Activated CD4-positive, alpha-beta T cell treated with anti-CD3 and anti-CD28 coated beads, Interleukin-2, amount 50 U/mL, for 48 hours (primary cell): ENCODE data around the gene KIF5B.
"Not testable (repeated sequence)": the region's sequence is repeated elsewhere in the genome, so short reads cannot be mapped to it uniquely, and the experiment has no call there.

ENCODE experiments used
- DNase-seq, 2 experiments: peaks; one replicate each; pipeline ENCODE4 v3.0.0-alpha.2; 2020

The KIF5B gene

DNA sequence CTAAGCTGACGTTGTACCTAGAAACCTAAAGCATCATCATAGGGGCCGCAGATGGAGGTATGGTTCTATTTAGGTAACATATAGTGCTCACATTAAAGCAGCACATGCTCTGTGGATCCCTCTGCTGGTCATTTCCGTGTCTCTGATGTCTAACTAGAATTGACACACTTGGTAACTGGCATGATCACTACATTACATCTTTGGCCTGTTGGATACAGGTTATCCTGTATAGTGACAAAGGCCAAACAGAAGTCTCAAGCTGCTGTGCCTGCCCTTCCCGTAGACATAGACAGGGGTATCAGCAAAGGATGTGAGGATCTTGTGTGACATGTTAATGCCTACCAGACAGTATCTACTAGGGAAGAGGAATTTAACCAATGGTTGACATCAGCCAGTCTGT, 51.2 kb downstream of the KIF5B start:
- peak; percentile 16 to 32 for DNase-seq

DNA sequence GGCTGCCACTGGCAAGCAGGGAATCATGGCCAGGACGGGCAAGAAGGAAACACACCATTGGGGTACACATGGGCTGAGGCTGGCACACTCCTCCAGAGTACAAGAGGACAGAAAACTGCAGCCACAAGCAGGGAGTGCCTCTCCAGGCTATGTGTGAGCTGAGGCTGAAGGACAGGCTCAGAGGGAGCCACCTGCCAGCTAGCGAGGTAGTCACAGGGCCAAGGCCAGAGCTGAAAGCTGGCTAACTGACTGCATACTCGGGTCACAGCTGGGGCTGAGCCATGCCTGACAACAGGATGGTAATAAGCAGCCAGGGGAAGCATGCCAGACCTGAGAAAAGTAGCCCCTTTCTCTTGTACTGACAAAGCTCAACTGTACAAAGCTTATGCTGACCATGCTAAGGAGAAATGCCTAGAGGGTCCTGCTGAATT, 52.0 kb downstream of the KIF5B start:
- no peak for DNase-seq

DNA sequence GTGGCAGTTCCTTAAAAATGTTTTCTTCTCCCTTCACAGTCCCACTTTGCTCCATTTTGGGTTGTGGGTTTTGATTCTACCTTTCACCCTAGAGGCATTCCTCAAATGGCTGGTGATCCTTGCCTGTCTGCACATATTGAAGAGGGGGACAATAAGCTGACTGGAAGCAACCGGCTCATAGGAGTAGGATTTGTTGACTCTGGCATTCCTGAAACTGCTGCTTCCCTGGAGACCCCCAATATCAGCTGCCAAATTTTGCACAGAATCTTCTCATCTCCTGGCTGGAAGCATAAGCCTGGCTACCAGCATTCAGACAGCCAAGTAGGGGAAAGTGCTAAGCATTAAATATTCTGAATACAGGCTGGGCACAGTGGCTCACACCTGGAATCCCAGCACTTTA, 53.7 kb downstream of the KIF5B start:
- DNase-seq: no peak

DNA sequence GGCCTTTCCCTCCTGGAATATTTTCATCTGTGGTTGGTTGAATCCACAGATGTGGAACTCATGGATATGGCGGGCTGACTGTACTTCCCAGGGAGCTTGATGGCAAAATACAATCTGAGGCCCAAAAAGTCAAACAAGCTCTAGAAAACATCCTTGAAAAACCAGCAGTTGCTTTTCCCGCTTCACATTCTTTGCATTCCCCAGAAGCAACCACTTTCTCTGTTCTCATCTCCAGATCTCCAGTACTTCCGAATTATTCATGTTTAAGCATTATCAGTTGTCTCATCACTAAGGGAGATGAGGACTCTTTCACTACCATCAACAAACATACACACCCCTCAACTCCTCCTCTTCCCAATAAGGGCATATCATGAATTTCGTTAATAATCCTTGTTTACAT, 55.3 kb downstream of the KIF5B start:
- DNase-seq: no peak

DNA sequence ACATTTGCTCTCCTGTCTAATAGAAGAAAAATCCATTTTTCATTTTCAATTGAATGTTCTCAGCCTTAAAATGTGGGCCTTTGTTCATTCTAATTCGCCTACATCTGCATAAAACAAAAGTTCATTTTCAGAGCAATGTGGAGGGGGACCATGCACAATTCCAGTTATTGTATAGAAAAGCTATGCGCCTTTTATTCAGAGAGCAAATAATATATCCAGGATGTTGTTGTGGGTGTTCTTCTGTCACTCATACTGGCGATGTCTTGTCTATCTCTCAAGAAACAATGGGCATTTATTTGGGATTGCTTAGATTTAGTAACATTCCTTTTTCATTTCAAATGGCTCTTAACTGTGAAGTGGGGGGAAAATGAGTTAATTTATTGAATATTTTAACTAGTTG, 56.4 kb downstream of the KIF5B start:
- DNase-seq: no peak

DNA sequence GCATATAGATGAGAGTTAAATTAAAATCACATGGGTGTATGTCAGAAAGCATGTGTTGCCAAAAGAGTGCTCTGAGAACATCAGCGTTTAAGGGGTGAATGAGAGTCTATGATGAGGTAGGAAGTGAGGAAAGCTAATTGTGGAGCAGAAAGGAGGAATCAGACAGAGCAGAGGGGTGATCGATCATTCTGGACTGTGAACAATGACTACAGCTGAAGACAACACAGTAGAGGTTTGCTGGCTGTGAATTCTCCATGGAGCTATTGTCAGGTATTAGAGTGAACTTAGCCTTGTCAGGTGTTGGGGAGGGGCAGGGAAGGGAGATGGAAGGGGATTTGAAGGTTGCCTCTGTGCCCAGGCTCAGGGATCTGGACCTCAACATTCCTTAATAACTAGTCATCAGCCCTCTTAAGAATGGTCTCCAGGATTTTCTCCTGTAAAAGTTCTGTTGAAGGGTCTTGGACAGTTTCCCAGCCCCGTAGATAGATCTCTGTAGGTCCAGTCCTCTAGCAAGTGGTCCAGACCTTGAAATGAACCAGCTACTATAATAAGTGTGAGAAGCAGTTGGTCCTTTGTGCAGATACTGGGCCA, 57.1 kb downstream of the KIF5B start:
- DNase-seq: no peak

DNA sequence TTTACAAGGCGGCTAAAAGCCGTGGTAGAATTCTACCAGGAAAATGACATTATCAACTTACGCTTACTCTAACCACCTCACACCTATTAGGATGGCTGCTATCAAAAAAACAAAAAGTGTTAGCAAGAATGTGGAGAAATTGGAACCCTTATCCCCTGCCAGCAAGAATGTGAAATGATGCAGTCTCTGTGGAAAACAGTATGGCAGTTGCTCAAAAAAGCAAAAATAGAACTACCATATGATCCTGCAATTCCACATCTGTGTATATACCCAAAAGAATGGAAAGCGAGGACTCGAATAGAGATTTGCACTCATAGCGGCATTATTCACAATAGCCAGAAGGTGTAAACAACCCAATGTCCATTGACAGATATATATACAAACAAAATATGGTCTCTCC, 61.3 kb downstream of the KIF5B start:
- DNase-seq: no peak

DNA sequence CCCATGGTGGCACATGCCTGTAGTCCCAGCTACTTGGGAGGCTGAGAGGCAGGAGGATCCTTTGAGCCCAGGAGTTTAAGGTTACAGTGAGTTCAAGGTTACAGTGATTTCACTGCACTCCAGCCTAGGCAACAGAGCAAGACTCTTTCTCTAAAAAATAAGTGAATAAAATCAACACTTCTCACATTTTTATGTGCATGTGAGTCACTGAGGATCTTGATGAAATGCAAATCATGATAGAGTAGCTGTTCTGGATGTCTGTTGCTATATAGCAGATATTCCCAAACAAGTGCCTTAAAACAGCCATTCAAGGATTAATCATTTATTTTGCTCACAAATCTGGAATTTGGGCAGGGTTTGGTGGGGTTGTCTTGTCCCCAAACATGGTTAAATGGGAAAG, 65.3 kb downstream of the KIF5B start:
- no peak for DNase-seq

DNA sequence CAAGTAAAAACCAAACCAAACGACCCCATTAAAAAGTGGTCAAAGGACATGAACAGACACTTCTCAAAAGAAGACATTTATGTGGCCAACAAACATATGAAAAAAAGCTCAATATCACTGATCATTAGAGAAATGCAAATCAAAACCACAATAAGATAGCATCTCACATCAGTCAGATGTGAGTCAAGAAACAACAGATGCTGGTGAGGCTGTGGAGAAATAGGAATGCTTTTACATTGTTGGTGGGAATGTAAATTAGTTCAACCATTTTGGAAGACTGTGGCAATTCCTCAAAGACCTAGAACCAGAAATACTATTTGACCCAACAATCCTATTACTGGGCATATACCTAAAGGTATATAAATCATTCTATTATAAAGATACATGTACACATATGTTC, 68.4 kb downstream of the KIF5B start:
- not testable (repeated sequence) for DNase-seq

DNA sequence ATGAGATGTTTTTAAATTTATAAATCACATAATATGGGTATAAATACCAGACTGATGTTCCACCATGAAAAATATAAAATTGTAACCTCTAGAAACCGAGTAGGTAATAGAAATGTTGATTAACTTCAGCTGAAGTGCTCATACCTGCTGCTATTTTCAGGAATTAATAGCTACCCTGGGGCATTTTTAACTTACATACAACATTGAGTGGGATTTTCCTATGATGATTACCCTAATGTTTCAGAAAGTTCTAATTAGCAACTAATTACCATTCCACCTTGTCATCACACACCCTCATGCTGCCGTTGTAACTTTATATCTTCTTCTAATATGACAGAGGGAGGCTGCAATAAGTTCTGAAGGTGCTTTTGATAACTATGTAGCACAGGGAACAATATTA, 74.1 kb downstream of the KIF5B start:
- no peak for DNase-seq

DNA sequence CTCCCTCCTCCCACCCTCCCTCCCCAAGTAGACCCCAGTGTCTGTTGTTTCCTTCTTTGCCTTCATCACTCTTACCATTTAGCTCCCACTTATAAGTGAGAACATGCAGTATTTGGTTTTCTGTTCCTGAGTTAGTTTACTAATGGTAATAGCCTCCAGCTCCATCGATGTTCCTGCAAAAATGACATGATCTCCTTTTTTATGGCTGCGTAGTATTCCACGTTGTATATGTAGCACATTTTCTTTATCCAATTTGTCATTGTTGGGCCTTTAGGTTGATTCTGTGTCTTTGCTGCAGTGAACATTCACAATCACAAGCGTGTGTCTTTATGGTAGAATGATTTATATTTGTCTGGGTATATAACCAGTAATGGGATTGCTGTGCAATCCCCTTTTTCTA, 75.8 kb downstream of the KIF5B start:
- no peak for DNase-seq

DNA sequence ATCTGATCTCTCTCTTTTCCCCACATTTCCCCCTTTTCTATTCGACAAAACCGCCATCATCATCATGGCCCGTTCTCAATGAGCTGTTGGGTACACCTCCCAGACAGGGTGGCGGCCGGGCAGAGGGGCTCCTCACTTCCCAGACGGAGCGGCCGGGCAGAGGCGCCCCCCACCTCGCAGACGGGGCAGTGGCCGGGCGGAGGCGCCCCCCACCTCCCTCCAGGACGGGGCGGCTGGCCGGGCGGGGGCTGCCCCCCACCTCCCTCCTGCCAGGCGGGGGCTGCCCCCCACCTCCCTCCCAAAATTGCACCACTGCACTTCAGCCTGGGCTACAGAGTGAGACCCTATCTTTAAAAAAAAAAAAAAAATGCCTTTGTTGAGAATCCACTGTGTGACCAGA, 77.2 kb downstream of the KIF5B start:
- not testable (repeated sequence) for DNase-seq

DNA sequence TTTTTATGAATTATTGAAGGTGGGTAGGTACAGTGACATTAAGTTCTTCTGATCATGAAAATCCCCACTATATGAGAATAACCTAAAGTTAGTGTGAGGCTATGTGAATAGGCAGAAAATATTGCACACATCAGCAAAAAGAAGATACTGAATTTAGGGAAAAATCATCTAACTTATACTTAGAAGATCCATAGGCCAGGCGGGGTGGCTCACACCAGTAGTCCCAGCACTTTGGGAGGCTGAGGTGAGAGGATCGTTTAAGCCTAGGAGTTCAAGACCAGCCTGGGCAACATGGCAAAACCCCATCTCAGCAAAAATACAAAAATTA, 78.1 kb downstream of the KIF5B start:
- no peak for DNase-seq

DNA sequence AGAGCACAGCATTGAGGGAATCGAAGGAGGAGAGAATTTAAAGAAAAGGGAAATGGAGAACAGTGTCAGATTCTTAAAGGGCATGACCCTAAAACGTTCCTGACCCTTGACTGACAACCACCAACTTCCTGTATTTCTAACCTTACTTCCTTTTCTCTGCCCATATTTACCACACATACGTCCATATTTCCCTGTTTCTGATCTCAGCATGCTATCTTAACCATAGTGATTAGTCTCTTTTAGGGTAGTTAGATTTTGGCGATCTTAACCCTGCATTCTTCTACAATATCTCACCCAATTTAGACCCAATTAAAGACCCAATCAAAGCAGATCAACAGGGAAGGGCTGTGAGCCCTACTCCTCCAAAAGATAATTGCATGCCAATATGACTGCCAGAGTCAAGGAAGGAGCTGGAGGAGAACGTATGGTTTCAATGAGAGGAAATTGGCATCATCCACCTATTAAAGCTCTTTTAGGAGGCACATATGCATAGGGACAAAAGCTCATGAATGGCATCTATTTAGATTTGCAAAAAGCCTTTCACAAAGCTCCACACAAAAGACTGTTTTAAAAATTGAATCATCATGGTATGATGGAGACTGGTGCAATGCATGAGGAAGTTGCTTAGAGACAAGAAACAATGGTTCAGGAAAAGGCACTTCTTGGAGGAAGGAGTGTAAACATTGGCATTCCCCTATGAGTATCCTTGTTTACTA, 78.6 kb downstream of the KIF5B start:
- DNase-seq: no peak

DNA sequence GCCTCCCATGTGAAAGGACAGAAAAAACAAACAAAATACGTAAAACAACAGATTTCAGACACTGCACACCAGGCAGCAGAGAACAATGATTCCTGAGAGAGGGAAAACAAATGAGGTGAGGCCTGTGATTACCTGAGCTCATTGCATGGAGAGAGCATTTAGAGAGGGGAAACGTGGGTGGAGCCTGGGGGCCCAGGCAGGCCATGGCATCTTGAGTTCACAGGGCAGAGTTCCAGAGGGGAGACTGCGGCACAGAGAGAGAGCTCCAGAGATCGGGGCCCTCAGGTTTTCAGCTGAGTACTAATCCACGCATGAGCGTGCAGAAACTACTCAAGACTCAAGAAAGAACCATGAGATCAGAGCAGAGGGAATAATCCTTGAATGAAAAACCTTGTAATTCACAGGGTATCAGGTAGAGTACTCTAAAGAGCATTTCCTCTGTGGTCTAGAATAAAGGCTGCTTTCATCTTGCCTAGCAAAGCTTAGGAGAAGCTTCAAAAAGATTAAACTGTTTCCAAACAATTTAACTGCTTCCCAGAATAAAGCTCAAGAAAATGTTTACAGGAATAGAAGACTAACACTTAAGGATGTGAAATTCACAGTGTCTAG, 81.0 kb downstream of the KIF5B start:
- no peak for DNase-seq

DNA sequence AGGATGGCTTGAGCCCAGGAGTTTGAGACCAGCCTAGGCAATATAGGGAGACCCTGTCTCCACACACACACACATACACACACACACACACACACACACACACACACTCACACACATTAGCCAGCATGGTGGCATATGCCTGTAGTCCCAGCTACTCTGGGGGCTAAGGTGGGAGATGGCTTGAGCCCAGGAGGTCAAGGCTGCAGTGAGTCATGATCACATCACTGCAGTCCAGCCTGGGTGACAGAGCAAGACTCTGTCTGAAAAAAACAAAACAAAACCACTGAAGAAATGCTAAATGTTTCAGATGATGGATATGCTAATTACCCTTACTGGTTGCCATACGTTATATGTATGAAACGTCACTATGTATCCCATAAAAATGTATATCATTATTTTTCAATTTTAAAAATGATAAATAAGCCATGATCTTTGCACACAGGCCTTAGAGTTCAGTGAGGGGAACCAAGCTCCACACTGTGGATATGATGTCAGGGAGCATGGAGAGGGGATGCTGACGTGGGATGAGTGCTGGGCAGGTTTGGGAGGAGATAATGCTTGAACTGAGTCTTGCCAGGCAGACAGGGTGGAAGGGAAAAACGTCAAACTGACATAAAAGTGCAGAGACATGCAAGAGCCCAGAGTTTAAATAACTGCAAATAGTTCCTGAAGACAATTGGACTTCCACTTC, 81.6 kb downstream of the KIF5B start:
- no peak for DNase-seq

DNA sequence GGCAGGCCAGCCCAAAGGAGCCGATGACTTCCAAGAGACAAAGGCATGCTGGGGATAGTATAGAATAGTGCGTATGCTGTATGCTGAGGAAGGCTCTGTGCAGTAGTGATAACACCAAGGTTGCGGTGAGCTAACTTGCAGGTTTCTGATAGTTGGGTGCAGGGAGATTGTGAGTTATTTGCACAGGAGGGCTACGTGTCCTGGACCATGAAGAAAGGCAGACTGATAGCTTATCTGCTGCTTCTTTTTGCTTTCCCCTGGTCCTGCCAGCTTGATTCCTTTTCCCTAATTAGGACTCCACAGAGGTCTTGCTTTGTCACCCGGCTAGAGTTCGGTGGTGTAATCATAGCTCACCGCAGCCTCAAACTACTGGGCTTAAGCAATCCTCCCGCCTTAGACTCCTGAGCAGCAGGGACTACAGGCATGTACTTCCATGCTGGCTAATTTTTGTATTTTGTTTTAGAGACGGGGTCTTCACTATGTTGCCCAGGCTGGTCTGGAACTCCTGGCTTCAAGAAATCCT, 83.6 kb downstream of the KIF5B start:
- no peak for DNase-seq

DNA sequence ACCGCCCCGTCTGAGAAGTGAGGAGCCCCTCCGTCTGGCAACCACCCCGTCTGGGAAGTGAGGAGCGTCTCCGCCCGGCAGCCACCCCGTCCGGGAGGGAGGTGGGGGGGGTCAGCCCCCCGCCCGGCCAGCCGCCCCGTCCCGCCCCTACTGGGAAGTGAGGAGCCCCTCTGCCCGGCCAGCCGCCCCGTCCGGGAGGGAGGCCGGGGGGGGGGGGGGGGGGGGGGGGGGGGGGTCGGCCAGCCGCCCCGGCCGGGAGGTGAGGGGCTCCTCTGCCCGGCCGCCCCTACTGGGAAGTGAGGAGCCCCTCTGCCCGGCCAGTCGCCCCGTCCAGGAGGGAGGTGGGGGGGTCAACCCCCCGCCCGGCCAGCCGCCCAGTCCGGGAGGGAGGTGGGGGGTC, 86.4 kb downstream of the KIF5B start:
- DNase-seq: not testable (repeated sequence)

DNA sequence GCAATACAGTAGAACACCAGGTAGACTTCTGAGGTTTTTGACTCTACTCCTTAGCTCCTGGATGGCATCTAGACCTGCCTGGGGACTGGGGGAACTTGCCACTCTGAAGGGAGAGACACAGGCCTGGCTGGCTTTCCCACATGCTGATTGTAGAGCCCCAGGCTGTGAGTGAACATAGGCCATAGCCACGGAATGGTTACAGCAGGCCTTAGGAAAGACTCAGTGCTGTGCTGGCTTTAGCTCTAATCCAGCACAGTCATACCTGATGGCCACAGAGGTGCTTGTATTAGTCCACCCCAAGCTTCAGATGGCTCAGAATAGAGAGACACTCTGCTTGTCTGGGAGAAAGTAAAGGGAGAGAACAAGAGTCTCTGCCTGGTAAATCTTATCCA, 92.6 kb downstream of the KIF5B start:
- DNase-seq: no peak

DNA sequence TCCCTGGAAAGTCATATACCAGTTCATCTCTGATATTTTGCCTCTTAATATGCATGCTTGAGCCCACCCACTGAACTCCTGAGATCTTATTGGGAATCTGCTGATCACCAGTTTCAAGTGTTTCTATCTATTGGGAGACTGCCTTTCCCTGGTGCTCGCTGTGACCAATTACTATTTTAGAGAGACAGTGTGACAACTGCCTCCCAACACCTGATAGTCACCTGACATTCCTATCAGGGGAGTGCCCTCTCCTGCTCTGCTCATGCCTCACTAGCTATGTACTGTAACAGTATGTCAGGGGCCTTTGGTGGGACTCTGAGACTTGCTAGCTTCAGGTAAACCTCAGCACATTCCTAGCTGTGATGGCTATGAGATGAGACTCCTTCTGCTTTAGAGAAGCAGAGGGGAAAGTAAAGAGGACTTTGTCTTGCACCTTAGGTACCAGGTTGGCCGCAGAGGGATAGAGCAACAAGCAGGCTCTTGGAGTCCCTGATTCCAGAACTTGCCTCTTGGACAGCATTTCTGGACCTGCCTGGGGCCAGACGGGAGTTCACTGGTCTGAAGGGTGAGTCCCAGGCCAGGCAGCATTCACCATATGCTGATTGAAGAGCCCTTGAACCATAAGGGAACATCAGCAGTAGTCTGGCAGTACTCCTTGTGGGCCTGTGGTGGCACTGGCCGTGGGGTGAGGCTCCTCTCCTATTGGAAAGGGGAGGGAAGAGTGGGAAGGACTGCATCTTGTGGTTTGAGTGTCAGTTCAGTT, 93.2 kb downstream of the KIF5B start:
- no peak for DNase-seq

DNA sequence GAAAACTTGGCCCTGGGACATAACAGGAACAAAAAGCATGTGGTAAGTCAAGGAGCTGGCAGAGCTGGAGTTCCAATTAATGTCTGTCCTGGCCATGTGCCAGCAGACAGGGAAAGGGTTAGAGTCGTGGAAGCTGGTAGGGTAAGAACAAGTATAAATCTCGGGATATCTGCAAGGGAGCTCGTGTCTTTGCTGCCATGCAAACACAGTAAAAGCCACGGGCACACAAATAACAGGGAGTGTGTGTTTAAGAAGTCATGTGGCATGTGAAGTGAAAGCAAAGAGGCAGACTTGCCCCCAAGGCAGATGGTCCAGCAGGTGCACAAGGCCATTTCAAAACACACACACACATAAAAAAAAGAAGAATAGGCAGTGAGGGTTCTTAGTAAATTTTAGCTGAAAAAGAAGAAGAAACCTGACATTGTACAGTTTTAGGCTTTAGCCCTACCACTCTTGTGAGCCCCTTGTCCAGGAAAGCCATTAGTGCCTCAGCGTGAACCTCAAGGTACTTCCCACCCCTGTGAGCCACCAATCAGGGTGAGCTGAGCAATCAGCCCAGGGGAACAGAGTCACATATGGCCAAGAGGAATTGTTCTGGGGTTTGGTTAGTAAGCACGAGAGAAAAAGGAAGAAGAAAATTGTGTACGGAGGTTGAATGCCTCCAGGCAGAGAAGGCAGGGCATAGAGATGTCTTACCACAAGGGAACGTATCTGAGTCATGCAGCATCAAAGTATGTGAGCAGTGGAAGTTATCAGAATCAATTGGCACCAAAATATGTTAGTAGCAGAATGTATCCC, 94.7 kb downstream of the KIF5B start:
- DNase-seq: no peak

DNA sequence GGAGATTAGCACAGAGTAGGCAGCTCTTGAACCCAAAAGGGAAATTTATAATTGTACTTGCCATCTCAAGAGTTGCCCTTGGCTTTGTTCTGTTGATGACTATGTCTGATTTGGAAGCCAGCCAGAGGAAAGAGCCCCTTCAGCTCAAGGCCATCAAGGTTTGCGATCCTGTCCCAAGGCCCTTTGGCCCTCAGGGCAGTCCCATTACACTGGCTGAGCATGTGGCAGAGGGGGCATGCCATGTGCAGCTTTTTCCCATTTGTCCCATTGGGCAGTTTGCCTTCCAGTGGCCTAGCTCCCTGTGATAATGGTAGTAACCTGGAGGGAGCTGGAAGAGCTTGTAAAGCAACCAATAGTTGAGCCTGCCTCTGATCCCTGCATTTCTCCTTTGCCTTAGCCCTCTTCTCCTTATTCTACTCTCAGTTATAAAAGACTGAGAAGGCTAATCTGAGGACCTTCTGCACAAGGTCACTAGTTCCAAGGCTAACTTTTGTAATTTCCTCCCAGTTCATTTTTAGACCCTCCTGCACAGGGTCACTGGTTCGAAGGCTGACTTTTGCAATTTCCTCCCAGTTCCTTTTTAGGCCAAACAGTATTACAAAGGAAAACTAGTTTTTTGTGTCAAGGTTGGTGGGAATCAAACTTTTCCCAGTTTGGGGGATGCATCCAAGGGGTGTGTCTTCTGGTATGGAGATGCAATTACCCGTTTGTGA, 96.6 kb downstream of the KIF5B start:
- DNase-seq: no peak
